OCI-LY1 (cell line): ENCODE data around the gene FOXK1.

ENCODE experiments used
- H2AFZ ChIP-seq: fragments of 200-600 bp; sonication (generic), shearing (Covaris generic); 2 replicates; pipeline ENCODE4 v1.6.0; 2014; ENCODE audit warnings: antibody characterized with exemption, mild to moderate bottlenecking, low read length
- H3F3A ChIP-seq: fragments of 200-600 bp; sonication (generic), shearing (Covaris generic); 2 replicates; pipeline ENCODE4 v1.6.0; 2014; ENCODE audit warnings: mild to moderate bottlenecking, antibody characterized with exemption, low read length, moderate library complexity; ENCODE audit not compliant: insufficient read depth
- H3K27ac ChIP-seq: fragments of 200-600 bp; sonication (generic); 2 replicates; pipeline ENCODE4 v1.5.1; 2014; ENCODE audit warnings: low read length, mixed run types, mild to moderate bottlenecking, low read depth; ENCODE audit not compliant: poor library complexity, severe bottlenecking
- H3K27me3 ChIP-seq: fragments of 200-600 bp; sonication (generic); 2 replicates; pipeline ENCODE4 v1.6.0; 2014; ENCODE audit warnings: antibody characterized with exemption, mild to moderate bottlenecking, low read length, moderate library complexity; ENCODE audit not compliant: insufficient read depth
- H3K36me3 ChIP-seq: fragments of 200-600 bp; sonication (generic); 2 replicates; pipeline ENCODE4 v1.6.1; 2014; ENCODE audit warnings: mild to moderate bottlenecking, antibody characterized with exemption, low read length, moderate library complexity, mixed read lengths; ENCODE audit not compliant: insufficient read depth
- H3K4me1 ChIP-seq: fragments of 200-600 bp; sonication (generic); 2 replicates; pipeline ENCODE4 v1.5.1; 2014; ENCODE audit warnings: mild to moderate bottlenecking, low read length, moderate library complexity; ENCODE audit not compliant: insufficient read depth, severe bottlenecking
- H3K4me2 ChIP-seq: fragments of 200-600 bp; sonication (generic), shearing (Covaris generic); 2 replicates; pipeline ENCODE4 v1.6.1; 2014; ENCODE audit warnings: low read length
- H3K4me3 ChIP-seq: fragments of 200-600 bp; sonication (generic); 2 replicates; pipeline ENCODE4 v1.5.1; 2014; ENCODE audit warnings: low read length, low read depth, mild to moderate bottlenecking, mixed read lengths; ENCODE audit not compliant: poor library complexity, severe bottlenecking
- H3K79me2 ChIP-seq: fragments of 200-600 bp; shearing (Covaris generic); 2 replicates; pipeline ENCODE4 v1.6.1; 2016; ENCODE audit warnings: mixed run types, low read length, mixed read lengths; ENCODE audit not compliant: insufficient read depth
- H3K9ac ChIP-seq: fragments of 200-600 bp; sonication (generic), shearing (Covaris generic); 2 replicates; pipeline ENCODE4 v1.6.1; 2014; ENCODE audit warnings: mild to moderate bottlenecking, low read length, mixed read lengths
- H3K9me2 ChIP-seq: fragments of 200-600 bp; sonication (generic), shearing (Covaris generic); 2 replicates; pipeline ENCODE4 v1.6.1; 2014; ENCODE audit warnings: low read depth, mild to moderate bottlenecking, low read length, mixed read lengths
- H3K9me3 ChIP-seq: fragments of 200-600 bp; shearing (Covaris generic); 2 replicates; pipeline ENCODE4 v1.6.1; 2014; ENCODE audit warnings: low read length, mixed read lengths
- H4K20me1 ChIP-seq: fragments of 200-600 bp; sonication (generic), shearing (Covaris generic); 2 replicates; pipeline ENCODE4 v1.6.0; 2016; ENCODE audit warnings: mild to moderate bottlenecking, low read length; ENCODE audit not compliant: insufficient read depth
- EZH2 ChIP-seq: fragments of 200-600 bp; sonication (generic), shearing (Covaris generic); IDR thresholded peaks from 2 replicates; pipeline ENCODE4 v1.8.0; 2017; ENCODE audit warnings: borderline replicate concordance, mixed run types, mild to moderate bottlenecking, antibody characterized with exemption, low read length, moderate library complexity, mixed read lengths
- TF ChIP-seq, protein P1 (sequence below): fragments of 200-600 bp; sonication (generic), shearing (Covaris generic); IDR thresholded peaks from 2 replicates; pipeline ENCODE4 v1.5.1; 2017; ENCODE audit warnings: mild to moderate bottlenecking, antibody characterized with exemption, low read length, moderate library complexity, mixed read lengths

FOXK1 gene

GRCh38 chr7:4638781-4639575, 43.1 kb upstream of the FOXK1 start:
- H3F3A ChIP-seq, result no peaks in the 10 kb centered on the region
- H2AFZ ChIP-seq, result no peak overlapping the region
- H3K9me2 ChIP-seq, result no peaks in the 10 kb centered on the region
- no peaks in the 10 kb centered on the region for H4K20me1 ChIP-seq
- H3K79me2 ChIP-seq, result no peaks in the 10 kb centered on the region
- no peak overlapping the region for H3K9ac ChIP-seq
- no peaks in the 10 kb centered on the region for H3K9me3 ChIP-seq
- no peak for TF ChIP-seq EZH2
- TF ChIP-seq, protein P1, sequence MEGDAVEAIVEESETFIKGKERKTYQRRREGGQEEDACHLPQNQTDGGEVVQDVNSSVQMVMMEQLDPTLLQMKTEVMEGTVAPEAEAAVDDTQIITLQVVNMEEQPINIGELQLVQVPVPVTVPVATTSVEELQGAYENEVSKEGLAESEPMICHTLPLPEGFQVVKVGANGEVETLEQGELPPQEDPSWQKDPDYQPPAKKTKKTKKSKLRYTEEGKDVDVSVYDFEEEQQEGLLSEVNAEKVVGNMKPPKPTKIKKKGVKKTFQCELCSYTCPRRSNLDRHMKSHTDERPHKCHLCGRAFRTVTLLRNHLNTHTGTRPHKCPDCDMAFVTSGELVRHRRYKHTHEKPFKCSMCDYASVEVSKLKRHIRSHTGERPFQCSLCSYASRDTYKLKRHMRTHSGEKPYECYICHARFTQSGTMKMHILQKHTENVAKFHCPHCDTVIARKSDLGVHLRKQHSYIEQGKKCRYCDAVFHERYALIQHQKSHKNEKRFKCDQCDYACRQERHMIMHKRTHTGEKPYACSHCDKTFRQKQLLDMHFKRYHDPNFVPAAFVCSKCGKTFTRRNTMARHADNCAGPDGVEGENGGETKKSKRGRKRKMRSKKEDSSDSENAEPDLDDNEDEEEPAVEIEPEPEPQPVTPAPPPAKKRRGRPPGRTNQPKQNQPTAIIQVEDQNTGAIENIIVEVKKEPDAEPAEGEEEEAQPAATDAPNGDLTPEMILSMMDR, result no peak
- H3K27me3 ChIP-seq, result no peaks in the 10 kb centered on the region
- no peak overlapping the region for H3K27ac ChIP-seq
- H3K4me3 ChIP-seq, result no peak overlapping the region
- H3K4me2 ChIP-seq, result no peak overlapping the region
- no peaks in the 10 kb centered on the region for H3K36me3 ChIP-seq
- peaks cover 10% of the 10 kb centered on the region for H3K4me1 ChIP-seq

GRCh38 chr7:4641091-4641666, 40.9 kb upstream of the FOXK1 start:
- Histone ChIP-seq H4K20me1 (no peaks in the 10 kb centered on the region), H3K9me2 (no peaks in the 10 kb centered on the region), H3K36me3 (no peaks in the 10 kb centered on the region), H3K79me2 (no peaks in the 10 kb centered on the region), H3K4me2 (peak overlapping the region; percentile 87), H3K9ac (peak overlapping the region; percentile 63), H3K9me3 (no peaks in the 10 kb centered on the region), H3K27ac (no peak overlapping the region), H2AFZ (peak overlapping the region; percentile 60), H3K4me3 (peak overlapping the region; percentile 92), H3F3A (no peaks in the 10 kb centered on the region), H3K27me3 (no peaks in the 10 kb centered on the region), H3K4me1 (peaks cover 10% of the 10 kb centered on the region)
- TF ChIP-seq, protein P1, result peak; percentile 17; the same call in 1 of the 2 replicates
- TF ChIP-seq EZH2, result no peak

DNA sequence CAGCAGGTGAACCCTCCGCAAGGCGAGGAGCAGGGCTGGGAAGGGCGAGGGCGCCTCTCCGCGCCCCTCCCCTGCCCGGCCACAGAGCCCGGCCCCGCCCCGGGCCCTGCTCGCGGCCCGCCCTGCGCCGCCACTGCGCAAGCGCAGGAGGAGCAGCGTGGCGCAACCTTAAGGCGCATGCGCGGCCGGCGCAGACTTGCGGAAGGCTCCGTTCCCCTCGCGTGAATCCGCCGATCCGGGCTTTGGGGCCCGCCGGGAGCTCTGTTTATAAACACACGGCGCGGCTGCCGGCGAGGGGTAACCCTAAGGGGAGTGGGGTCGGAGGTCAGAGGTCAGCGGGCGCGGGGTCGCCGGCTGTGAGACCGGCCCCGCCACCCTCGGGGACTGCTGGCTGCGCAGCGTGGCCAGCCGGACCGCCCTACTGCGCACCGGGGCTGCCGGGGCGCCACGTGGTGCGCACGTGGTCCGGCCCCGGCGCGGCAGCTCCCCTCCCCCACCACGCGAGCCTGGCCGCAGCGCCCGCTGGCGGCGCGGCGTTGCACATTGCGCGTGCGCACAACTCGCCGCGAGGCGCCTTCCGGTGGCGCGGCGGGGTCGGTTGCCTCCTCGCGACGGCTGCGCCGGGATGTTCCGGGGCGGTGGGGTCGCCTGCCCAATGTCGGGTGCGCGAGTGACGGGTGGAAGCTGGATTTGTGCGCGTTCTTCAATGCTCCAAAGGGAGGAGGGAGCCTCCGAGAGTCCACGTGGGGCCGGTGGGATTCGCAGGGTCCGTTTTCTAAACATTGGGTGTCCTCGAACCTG, 40.2 kb upstream of the FOXK1 start:
- H3K36me3 ChIP-seq, result no peaks in the 10 kb centered on the region
- no peaks in the 10 kb centered on the region for H3F3A ChIP-seq
- H3K79me2 ChIP-seq, result no peaks in the 10 kb centered on the region
- TF ChIP-seq, protein P1, result peak; percentile 31
- TF ChIP-seq EZH2, result no peak
- peak overlapping the region; percentile 100 for H3K4me2 ChIP-seq
- H3K4me1 ChIP-seq, result peaks cover 10% of the 10 kb centered on the region
- H2AFZ ChIP-seq, result peak overlapping the region; percentile 91
- H3K9me2 ChIP-seq, result no peaks in the 10 kb centered on the region
- H3K9ac ChIP-seq, result peak overlapping the region; percentile 94
- no peaks in the 10 kb centered on the region for H4K20me1 ChIP-seq
- peak overlapping the region; percentile 72 for H3K27ac ChIP-seq
- 0 out of 2 replicates have a peak, but pooled peaks cover 4% of the 10 kb centered on the region for H3K27me3 ChIP-seq
- H3K4me3 ChIP-seq, result peak overlapping the region; percentile 92
- no peaks in the 10 kb centered on the region for H3K9me3 ChIP-seq
